ENCODE data around the gene PIK3R1.

The PIK3R1 gene

GRCh38 chr5:68272289-68272688 lies 56.7 kb downstream of the PIK3R1 start:
- DNase-seq: no peak

- DNase-seq: no peak
Observed at GRCh38 chr5:68273717-68274409, 58.3 kb downstream of the PIK3R1 start.

- DNase-seq: no peak
Observed at GRCh38 chr5:68274847-68275651, 59.5 kb downstream of the PIK3R1 start.

GRCh38 chr5:68276740-68277139 lies 61.2 kb downstream of the PIK3R1 start:
- no peak for DNase-seq

GRCh38 chr5:68277431-68277830 lies 61.9 kb downstream of the PIK3R1 start:
- DNase-seq: no peak

GRCh38 chr5:68279984-68280383 lies 64.4 kb downstream of the PIK3R1 start:
- DNase-seq: no peak

DNA sequence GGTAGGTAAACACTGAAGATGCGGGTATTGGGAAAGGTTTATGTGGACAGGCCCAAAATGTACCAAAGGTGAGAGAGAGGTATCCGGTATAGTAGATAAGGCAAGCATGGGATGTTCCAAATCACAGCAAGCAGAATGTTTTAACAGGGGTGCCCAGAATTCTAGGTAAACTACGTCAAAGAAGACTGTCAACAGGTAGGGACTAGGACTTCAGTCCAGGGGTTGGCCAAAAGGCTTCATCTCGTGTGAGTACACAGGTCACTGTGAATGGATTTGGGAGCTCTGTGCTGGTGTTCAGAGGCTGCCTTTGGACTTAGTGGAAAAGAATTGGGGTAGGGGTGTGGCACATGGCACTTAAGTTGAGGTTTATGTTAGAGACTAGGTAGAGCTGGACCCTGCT lies 66.4 kb downstream of the PIK3R1 start:
- DNase-seq: no peak

GRCh38 chr5:68283766-68284165 lies 68.2 kb downstream of the PIK3R1 start:
- DNase-seq: no peak

DNA sequence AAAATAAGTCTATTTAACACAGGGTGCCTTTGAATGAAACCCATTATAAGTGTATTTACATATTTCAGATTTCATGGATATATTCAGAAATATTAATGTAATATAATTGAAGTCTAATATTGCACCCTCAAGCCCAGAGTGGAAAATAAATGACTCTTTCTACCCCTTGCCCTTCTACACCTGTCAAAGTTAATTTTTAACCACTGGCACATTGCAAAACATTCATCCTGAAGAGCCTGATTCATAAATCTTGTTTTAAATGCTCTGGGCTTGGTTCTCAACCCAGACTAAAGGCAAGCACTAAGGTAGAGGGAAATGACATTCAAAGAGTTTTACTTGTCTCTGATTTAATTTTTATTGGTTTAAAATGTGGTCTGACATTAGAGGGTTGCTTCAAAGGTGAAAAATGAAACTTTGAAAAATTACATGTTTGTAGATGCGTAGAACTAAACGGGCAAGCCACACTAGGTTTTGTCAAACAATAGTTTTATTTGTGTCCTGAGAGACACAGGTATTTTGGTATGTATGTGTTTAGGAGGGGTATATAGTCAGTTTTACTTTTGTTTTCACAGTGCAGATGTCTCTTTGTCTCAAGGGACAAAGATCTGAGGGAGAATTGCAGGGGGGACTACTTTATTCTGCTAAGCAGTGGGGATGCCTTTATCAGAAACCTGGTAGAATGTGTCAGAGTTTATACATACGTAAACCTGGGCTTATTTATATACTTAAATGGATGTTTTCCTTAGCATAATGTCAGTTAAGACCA lies 69.7 kb downstream of the PIK3R1 start:
- DNase-seq: no peak

DNA sequence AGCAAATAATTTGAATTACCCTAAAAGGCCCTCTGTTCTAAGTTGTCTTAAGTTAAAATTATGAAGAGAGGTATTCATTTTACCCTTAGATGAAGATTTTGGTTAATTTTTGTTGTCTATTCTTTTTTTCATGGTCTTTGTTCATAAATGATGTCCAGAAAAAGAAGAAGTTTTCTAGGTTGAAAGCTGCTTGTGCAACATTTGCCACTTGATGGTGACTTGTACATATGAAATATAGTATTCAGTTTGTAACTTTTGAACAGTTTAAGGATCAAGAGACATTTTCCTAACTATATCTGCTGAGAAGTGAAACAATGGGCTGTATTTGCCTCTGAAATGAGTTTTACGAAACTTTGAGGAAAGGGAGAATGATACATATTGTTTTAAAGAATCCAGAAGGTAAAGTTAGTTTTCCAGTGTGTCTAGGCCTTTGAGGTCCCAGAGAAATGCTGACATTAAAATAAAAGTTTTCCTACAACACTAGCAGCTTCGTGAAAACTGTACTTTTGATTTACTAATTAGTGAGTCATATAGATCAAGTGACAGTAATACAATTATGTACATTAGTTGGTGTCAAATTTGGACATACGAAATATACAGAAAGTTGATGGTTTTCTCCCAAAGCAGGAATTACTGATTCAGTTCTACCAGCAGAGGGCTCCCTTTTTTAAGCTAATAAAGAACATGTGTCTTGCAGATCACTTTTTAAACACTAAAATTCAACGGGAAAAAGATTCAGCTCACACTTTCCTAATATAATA lies 70.5 kb downstream of the PIK3R1 start:
- peak; percentile 59 for DNase-seq

GRCh38 chr5:68286612-68286912 lies 71.0 kb downstream of the PIK3R1 start:
- no peak for DNase-seq

DNA sequence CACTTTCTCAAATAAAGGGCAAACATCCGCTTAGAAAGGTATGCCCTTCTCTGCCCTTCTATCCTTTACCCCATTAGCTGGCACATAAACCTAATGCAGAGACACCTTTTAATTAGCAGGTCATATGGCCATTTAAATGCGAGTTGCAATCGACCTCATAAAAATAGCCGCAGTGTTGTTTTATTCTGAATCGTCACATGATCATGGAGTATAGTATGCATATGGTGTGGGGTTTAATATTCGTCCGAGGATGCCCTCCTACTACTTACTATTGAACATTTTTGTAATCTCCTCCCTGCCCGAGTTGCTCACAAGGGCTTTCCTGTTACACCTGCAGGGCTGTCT lies 72.0 kb downstream of the PIK3R1 start:
- DNase-seq: no peak

DNA sequence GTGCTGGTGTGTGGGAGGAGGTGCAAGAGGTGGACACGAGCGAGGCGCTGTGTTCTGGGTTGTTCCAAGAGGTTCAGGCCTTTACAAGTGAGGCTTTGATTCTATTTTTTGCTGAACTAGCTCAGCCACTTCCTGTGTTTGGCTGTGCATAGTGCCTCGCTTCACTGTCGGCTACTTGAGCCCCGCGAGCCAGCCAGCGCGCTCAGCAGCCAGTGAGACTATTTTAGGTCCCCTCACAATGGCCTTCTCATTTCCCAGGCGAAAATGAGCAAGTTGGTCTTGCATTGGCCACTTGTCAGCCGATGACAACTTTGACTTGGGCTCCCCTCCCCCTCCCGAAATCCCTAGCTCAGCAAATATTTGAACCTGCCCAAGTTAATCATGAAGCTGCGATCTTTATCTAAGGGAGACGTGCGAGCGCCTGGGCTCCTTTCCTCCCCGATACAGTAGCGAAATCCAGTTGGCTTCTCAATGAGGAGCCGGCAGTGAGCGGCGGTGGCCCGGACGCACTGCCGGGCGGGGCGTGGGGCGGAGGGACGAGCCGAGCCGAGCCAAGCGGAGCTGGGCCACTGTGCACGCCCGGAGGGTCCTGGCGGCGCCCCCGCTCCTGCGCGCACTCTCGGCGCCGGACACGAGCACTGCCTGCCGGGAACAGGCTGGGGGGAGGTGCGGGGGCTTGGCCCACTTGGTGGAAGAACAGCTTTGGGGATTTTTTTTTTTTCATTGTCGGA lies 72.6 kb downstream of the PIK3R1 start:
- DNase-seq: no peak

DNA sequence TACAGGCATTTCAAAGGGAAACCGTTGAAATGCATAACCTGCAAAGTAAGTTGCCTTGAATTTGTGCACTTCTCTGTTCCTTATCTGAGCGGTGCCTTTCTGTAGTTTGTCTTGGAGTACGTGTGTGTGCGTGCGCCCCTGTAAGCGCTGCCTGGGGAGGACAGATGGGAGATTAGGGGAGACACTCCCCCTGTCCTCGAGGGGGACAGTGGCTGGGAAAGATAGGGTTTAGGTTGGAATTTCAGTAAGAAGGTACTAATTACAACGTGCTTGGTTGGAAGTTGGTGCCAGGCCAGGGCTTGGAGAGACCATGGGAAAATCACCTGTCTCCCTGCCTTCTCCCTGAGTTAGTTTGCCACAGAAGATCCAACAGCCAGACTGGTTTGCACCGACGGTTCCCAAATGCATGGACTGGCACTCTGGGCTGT lies 73.2 kb downstream of the PIK3R1 start:
- no peak for DNase-seq

DNA sequence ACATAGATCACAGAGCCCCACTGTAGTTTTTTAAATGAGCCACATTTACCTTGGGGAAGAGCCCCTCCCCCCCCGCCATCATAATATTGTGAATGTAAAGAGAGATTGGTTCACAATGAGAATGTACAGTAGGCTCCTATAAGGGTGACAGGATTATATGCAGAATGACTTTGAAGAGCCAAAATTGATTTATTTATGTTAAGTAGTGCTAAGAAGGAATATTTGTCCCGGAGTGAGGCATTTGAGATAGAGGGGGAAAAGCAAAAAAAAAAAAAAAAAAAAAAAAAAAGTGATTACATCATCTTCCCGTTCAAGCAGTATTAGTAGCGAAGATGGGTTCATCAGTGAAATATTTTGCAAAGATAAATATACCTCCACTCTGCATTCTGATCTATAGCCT lies 73.9 kb downstream of the PIK3R1 start:
- DNase-seq: no peak

- no peak for DNase-seq
Observed at GRCh38 chr5:68290260-68290674, 74.7 kb downstream of the PIK3R1 start.

DNA sequence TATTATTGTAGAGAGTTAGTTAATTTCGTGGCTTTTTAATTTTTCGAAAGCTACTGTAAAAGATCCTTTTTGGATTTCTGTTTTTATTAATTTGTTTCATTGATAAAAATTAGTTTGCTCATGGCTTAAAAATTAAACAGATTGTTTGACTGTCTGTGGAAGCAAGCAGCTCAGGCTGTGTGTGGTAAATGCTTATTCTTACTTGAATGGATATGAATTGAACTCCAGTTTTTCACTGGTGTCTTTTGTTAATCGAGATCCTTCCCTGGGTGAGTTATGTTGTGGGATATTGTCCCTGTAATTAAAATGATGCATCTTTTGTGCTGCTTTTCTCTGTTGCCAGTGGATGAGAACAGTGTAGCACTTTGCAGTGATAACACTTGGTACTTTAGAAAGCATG lies 75.3 kb downstream of the PIK3R1 start:
- no peak for DNase-seq

GRCh38 chr5:68292316-68292715 lies 76.8 kb downstream of the PIK3R1 start:
- DNase-seq: no peak

- no peak for DNase-seq
Observed at GRCh38 chr5:68295772-68296171, 80.2 kb downstream of the PIK3R1 start.

- DNase-seq: no peak
Observed at GRCh38 chr5:68296895-68297294, 81.3 kb downstream of the PIK3R1 start.

- no peak for DNase-seq
Observed at GRCh38 chr5:68297656-68298055, 82.1 kb downstream of the PIK3R1 start.

DNA sequence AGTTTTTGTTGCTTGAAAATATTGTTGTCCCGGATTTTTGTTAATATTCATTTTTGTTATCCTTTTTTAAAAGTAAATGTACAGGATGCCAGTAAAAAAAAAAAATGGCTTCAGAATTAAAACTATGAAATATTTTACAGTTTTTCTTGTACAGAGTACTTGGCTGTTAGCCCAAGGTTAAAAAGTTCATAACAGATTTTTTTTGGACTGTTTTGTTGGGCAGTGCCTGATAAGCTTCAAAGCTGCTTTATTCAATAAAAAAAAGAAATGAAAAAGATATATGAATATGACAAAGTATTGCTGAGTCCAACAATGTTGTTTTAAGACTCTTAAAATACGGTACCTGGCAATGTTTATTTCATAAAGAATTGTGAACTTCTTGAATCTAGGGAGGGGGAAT lies 82.9 kb downstream of the PIK3R1 start:
- no peak for DNase-seq

GRCh38 chr5:68299105-68299504 lies 83.5 kb downstream of the PIK3R1 start:
- DNase-seq: no peak

All from MV-4-11 (cell line).